WI38 (cell line): Measurements from ENCODE around the gene MIR17HG.

Experiments
- H3K4me3 ChIP-seq: 2 replicates; pipeline ENCODE4 v1.5.1; 2011; ENCODE audit warnings: low read depth, mild to moderate bottlenecking, control low read depth, low read length
- TF ChIP-seq, protein P1 (sequence below): IDR thresholded peaks from 2 replicates; pipeline ENCODE4 v1.5.1; 2012; ENCODE audit warnings: low read depth, mild to moderate bottlenecking, control low read depth, low read length

Gene MIR17HG

DNA sequence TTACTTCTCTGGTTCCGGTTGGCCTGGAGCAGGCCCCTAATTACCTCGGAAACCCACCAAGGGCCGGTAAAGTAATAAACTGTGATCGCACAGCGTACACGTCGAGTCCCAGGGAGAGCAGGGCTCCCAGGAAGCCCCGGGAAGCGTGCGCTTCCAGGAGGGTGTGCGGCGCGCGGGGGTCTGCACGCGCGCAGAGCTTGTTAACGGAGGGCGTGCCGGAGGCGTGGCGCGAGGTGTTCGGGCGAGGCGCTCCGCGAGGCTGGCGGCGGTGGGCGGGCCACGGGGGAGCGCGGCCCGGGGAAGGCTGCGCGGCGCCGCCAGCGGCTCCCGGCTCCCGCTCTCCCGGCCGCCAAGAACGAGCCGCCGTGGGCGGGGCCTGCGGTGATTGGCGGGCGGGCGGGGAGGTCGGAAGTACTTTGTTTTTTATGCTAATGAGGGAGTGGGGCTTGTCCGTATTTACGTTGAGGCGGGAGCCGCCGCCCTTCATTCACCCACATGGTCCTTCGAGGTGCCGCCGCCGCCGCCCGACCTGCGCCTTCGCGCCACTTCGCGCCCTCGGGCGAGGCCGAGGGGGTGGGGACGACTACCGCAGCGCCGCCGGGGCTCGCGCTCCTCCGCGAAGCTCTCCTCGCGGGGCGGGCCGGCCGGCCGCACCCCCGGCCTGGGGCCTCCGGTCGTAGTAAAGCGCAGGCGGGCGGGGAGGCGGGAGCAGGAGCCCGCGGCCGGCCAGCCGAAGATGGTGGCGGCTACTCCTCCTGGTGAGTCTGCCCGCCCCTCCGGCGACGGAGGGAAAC is at the start of gene MIR17HG:
Gene MIR17HG (plus strand): TSS at position 486 of the 794 bp plus-strand sequence.
- peak within 1 kb of the TSS; percentile 72 for H3K4me3 ChIP-seq
- TF ChIP-seq, protein P1, sequence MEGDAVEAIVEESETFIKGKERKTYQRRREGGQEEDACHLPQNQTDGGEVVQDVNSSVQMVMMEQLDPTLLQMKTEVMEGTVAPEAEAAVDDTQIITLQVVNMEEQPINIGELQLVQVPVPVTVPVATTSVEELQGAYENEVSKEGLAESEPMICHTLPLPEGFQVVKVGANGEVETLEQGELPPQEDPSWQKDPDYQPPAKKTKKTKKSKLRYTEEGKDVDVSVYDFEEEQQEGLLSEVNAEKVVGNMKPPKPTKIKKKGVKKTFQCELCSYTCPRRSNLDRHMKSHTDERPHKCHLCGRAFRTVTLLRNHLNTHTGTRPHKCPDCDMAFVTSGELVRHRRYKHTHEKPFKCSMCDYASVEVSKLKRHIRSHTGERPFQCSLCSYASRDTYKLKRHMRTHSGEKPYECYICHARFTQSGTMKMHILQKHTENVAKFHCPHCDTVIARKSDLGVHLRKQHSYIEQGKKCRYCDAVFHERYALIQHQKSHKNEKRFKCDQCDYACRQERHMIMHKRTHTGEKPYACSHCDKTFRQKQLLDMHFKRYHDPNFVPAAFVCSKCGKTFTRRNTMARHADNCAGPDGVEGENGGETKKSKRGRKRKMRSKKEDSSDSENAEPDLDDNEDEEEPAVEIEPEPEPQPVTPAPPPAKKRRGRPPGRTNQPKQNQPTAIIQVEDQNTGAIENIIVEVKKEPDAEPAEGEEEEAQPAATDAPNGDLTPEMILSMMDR, result no peak

DNA sequence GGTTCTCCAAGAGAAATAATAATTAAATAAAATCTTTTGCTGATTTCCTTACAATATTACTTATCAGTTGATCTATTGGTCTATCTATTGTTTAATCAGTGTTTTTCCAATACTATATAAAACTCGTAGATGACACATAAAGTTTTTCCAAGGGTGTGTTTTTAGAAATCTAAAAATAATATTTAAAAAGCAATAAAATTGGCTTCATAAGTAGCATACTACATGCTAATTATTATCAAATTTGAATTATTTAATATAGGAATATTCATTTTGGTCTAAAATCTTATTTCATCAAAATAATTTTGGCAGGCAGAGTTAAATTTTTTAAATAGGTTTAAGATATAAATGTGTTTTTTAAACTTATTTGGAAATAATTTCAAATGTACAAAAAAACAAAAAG is 49.4 kb upstream of the MIR17HG start:
- H3K4me3 ChIP-seq, result no peak overlapping the region
- TF ChIP-seq, protein P1, result no peak

DNA sequence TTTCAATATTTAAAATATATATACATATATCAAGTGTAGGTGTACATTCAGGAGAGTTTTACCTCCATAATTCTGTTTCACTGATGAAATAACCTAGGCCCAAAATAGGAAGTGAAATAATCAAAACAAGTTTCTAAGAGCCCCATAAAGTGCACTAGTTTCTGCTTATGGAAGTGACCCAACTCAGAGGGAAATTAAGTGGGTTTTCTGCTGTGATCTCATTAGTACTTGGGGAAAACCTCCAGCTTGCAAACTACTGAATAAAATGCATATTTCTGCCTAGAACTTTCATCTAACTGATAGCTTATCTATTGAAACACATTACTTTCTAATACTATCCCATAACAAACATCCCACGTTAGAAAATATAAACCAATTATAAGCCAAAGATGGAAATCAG is 45.4 kb upstream of the MIR17HG start:
- TF ChIP-seq, protein P1, result no peak
- H3K4me3 ChIP-seq, result no peak overlapping the region

DNA sequence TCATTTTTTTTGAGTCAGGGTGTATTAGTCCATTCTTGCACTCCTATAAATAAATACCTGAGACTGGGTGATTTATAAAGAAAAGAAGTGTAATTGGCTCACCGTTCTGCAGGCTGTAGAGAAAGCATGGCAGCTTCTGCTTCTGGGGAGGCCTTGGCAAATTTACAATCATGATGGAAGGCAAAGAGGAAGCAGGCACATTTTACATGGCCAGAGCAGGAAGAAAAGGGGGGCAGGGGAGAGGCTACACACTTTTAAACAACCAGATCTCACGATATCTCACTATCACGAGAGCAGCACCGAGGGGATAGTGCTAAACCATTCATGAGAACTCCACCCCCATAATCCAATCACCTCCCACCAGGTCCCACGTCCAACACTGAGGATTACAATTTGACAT is 44.5 kb upstream of the MIR17HG start:
- TF ChIP-seq, protein P1, result no peak

DNA sequence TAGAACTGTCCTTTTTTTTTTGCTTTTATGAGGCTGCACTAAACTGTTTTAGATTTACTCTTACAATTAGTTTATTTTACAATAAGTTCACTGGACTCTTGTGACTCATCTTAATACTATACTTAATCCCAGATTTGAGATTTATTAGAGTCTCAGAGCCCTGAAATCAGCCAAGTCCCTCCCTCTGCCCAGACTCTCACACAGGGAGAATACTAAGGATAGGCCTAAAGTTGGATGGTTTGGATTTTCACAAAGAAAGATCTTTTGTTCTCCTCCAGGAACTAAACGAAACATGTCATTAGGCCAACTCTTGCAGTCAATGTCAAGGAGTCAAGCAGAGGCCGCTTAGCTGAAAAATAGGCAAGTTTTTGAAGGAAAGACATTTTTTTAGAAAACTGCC is 42.7 kb upstream of the MIR17HG start:
- TF ChIP-seq, protein P1, result no peak
- no peak overlapping the region for H3K4me3 ChIP-seq

More for the DNA sequence above, 44.5 kb upstream of the MIR17HG start:
- H3K4me3 ChIP-seq, result no peak overlapping the region

DNA sequence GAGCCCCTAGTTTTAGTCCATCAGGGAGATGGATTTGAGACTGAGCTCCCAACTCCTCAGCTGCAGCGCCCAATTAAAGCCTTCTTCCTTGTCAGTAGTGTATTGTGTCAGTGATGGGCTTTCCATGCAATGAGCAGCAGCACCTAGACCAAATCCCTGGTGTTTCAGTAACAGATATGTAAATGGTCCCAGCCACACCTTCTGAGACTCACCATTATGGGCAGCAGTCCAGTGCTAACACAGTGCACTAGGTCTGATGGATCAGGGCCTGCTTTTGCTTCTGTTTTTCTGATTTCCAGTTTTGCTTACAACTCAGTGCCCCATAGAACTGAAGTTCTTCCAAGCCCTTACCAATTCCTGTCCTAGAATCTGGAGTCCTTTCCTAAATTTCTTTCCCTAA is 41.8 kb upstream of the MIR17HG start:
- TF ChIP-seq, protein P1, result no peak
- no peak overlapping the region for H3K4me3 ChIP-seq

DNA sequence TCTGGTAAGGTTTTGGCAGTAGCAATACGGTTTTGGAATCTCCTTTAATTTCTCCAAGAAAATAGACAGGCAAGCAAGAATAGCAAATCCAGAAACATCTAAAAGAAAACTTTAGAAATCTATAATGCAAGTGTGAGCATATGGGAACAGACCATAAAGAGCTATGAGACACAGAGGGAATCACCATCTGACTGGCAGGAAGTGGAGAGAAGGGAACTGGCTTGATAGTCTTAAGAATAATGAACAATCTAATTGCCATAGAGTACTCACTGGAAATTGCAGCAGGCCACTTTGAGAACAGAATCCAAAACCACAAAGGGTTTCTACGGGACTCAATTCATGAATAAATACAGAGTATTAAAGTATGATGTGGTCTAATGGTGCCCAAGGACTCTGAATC is 39.6 kb upstream of the MIR17HG start:
- TF ChIP-seq, protein P1, result no peak
- no peak overlapping the region for H3K4me3 ChIP-seq
